Uterus (tissue), 4 donors: ENCODE measurements around the gene FILIP1L. TPM values are rescaled to one million over a fixed set of nuclear protein-coding genes. Genes with fewer than 3 reads are reported as not detected.

Experiments used
- DNase-seq, 2 donors: peaks; one replicate each; pipeline ENCODE4 v3.0.0-alpha.2; 2019 to 2020
- H3K27ac ChIP-seq, 2 donors: fragments of 200-600 bp; sonication (generic); 1 replicate in 1 of 2; 2 replicates in 1 of 2; pipeline ENCODE4 v1.5.1; 2016 to 2018
- H3K27me3 ChIP-seq, 2 donors: fragments of 200-600 bp; sonication (generic); one replicate each; pipeline ENCODE4 v1.5.1; 2018 to 2019; ENCODE audit warnings: control low read depth in 1 of 2
- H3K36me3 ChIP-seq, 2 donors: fragments of 200-600 bp; sonication (generic); one replicate each; pipeline ENCODE4 v1.5.1; 2019; ENCODE audit warnings: control low read depth in 1 of 2
- H3K4me1 ChIP-seq, 2 donors: fragments of 200-600 bp; sonication (generic); one replicate each; pipeline ENCODE4 v1.5.1; 2018 to 2019; ENCODE audit warnings: control low read depth in 1 of 2
- H3K4me3 ChIP-seq, 2 donors: fragments of 200-600 bp; sonication (generic); 1 replicate in 1 of 2; 2 replicates in 1 of 2; pipeline ENCODE4 v1.5.1; 2018 to 2019; ENCODE audit warnings: mild to moderate bottlenecking in 1 of 2
- H3K9me3 ChIP-seq, 2 donors: fragments of 200-600 bp; sonication (generic); one replicate each; pipeline ENCODE4 v1.5.1; 2019; ENCODE audit warnings: control low read depth in 1 of 2
- POLR2A ChIP-seq, 2 donors: fragments of 450-650 bp; IDR thresholded peaks; one replicate each; pipeline ENCODE4 v1.6.1; 2016; ENCODE audit warnings: antibody characterized with exemption in 2 of 2, mild to moderate bottlenecking in 1 of 2, moderate library complexity in 1 of 2
- intact Hi-C: fragments of 100-400 bp; cut with DNase I; formaldehyde crosslinking; loops from one replicate; pipeline ENCODE4 v1.15.1; 2023; ENCODE audit warnings: low total_unique reads
- total RNA-seq, 4 donors: library from RNA; depleted of rRNA in 3 of 4; stranded (reverse); fragments of >200 nt in 3 of 4; gene quantifications; one replicate each; pipeline versions ENCODE4 v1.1.0 to v1.2.4, GENCODE V29; 2014 to 2023
- TF ChIP-seq, protein P1 (sequence below), 4 experiments: fragments of 200-600 bp in 2 of 4; fragments of 450-650 bp in 2 of 4; sonication (generic) in 2 of 4; IDR thresholded peaks; one replicate each; pipeline ENCODE4 v1.5.1; 2016 to 2019; ENCODE audit warnings: antibody characterized with exemption in 4 of 4, mild to moderate bottlenecking in 2 of 4, moderate library complexity in 1 of 4
- donor health status: DM: yes; HTN: yes; CAD: no.

The FILIP1L gene
- total RNA-seq, 4 donors from 2014 or later, result 48.5 to 99.1 (median 66.3) TPM

DNA sequence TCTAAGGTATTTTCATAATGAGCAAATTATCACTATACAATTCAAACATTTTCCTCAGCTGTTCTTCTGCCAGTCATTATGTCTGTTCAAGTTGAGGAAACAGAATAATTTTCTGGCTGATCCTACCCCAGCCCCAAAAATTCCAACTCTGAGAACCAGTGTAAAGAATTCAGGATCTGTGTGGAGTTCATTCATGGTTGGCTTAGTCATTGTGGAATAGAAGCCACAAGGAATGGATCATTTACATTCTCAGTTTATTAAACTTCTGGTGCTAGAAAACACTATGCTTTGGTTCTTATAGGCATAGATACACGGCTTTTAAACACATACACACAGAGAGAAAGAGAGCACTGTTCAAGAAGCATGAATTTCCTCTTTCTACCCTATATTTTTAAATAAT, 162.0 kb downstream of the FILIP1L start:
- Histone ChIP-seq H3K4me1 (no peaks in the 10 kb centered on the region), H3K4me3 (no peak overlapping the region), H3K27ac (no peak overlapping the region), H3K9me3 (no peaks in the 10 kb centered on the region), H3K27me3 (no peaks in the 10 kb centered on the region), H3K36me3 (no peaks in the 10 kb centered on the region)
- TF ChIP-seq POLR2A (IDR thresholded peaks at IDR 0.05), result no peak
- TF ChIP-seq, protein P1, sequence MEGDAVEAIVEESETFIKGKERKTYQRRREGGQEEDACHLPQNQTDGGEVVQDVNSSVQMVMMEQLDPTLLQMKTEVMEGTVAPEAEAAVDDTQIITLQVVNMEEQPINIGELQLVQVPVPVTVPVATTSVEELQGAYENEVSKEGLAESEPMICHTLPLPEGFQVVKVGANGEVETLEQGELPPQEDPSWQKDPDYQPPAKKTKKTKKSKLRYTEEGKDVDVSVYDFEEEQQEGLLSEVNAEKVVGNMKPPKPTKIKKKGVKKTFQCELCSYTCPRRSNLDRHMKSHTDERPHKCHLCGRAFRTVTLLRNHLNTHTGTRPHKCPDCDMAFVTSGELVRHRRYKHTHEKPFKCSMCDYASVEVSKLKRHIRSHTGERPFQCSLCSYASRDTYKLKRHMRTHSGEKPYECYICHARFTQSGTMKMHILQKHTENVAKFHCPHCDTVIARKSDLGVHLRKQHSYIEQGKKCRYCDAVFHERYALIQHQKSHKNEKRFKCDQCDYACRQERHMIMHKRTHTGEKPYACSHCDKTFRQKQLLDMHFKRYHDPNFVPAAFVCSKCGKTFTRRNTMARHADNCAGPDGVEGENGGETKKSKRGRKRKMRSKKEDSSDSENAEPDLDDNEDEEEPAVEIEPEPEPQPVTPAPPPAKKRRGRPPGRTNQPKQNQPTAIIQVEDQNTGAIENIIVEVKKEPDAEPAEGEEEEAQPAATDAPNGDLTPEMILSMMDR (IDR thresholded peaks at IDR 0.05), result no peak
- DNase-seq, result no peak
- intact Hi-C loops, result no loop called here

DNA sequence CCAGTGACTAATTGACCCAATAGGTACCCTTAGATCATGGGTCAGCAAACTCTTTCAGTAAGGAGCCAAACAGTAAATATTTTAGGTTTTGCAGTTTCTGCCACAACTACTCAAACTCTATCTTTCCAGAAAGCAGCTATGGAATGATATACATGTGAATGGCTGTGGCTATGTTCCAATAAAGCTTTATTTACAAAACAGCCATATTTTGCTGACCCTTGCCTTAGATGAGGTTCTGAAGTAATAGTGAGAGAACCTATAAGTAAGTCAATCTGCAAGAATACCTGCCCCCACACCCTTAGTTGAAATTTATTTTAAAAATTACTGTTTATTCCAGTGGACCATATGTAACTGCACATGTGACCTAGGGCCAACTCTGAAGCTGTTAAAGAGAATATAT, 162.6 kb downstream of the FILIP1L start:
- no peaks in the 10 kb centered on the region for H3K27me3 ChIP-seq
- intact Hi-C loops, result no loop called here
- H3K9me3 ChIP-seq, result no peaks in the 10 kb centered on the region
- no peak overlapping the region for H3K27ac ChIP-seq
- H3K4me1 ChIP-seq, result no peaks in the 10 kb centered on the region
- H3K4me3 ChIP-seq, result no peak overlapping the region
- H3K36me3 ChIP-seq, result no peaks in the 10 kb centered on the region
- DNase-seq, result no peak
- TF ChIP-seq POLR2A (IDR thresholded peaks at IDR 0.05), result no peak
- TF ChIP-seq, protein P1 (IDR thresholded peaks at IDR 0.05), result no peak

DNA sequence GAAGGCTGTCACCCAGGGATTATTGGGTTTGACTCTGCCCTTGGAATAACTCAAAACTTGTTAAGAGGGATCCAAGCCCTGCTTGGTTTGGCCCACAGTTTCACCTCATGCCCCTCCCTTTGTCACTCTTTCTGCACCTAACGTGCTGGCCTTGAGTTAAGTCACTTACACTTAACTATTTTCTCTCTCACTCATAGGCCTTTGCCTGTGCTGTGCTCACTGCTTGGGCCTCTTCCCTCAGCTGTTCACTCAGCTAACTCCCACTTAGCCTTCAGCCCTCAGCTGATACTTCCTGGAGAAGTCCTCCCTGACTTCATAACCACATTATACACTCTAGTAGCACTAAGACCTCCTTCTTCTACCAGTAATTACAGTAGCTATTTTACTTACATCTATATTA, 163.4 kb downstream of the FILIP1L start:
- no peak for TF ChIP-seq POLR2A (IDR thresholded peaks at IDR 0.05)
- TF ChIP-seq, protein P1 (IDR thresholded peaks at IDR 0.05), result no peak
- DNase-seq, result no peak
- Histone ChIP-seq H3K36me3 (no peaks in the 10 kb centered on the region), H3K4me1 (peaks cover 0 to 3% of the 10 kb centered on the region in 2 donors), H3K27ac (no peak overlapping the region), H3K9me3 (no peaks in the 10 kb centered on the region), H3K4me3 (no peak overlapping the region), H3K27me3 (no peaks in the 10 kb centered on the region)
- intact Hi-C loops, result no loop called here

DNA sequence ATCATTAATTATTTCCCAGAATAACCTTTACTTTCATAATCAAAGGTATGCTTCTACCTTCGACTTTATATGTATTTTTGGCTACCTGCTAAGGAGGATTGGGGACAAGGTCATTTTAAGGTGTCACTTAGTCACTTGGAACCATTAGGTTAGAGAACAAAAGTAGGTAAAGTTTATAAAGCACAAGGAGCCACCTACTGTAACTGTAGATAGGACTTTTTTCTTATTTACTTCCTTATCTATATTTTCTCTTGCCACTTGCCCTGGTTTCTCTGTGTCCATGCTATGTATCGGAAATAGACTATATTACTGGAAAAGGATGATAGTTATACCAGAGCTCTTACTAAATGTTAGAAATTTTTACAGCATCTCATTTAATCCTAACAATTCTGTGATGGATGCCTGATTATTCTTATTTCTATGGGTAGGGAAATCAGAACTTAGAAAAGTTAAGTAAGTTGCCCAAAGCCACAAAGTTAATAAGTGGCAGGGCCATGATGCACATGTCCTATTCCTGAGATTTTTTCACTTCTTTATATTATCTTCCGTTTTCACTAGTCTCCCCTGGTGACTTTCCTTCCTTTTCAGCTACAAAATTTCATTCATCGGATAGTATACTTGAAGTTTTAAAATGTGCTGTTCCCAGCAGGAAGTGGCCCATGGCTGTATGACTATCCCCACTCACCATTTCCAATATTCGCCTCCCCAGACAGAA, 164.2 kb downstream of the FILIP1L start:
- H3K36me3 ChIP-seq, result no peaks in the 10 kb centered on the region
- TF ChIP-seq POLR2A (IDR thresholded peaks at IDR 0.05), result no peak
- TF ChIP-seq, protein P1 (IDR thresholded peaks at IDR 0.05), result no peak
- H3K4me3 ChIP-seq, result no peak overlapping the region
- H3K27me3 ChIP-seq, result no peaks in the 10 kb centered on the region
- intact Hi-C loops, result no loop called here
- DNase-seq, result no peak
- peaks cover 0 to 9% of the 10 kb centered on the region in 2 donors for H3K4me1 ChIP-seq
- H3K9me3 ChIP-seq, result no peaks in the 10 kb centered on the region
- H3K27ac ChIP-seq, result peak overlapping the region in 1 of 2 donors; percentile 53

DNA sequence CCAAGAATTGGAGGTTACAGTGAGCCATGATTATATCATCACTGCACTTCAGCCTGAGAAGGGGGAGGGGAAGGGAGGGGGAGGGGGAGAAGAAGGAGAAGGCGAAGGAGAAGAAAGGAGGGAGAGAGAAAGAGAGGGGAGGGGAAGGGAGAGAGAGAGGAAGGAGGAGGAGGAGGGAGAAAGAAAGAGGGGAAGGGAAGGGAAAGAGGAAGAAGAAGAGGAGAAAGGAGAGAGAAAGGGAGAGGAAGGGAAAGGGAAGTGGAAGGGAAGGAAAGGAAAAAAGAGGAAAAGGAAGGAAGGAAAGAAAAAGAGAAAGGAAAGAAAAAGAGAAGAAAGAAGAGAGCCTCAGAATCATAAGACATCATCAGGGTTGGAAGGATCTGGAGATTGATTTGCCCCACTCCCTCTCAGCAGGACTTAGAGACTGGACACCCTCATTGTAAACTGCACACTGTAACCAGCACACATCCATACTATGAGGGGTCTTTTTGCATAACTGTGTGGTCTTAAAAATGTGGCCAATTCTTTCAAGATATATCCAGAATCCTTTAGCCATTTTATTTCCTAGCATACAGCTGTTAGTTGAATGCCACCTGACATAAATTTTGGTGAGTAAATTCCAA, 165.7 kb downstream of the FILIP1L start:
- no peak for DNase-seq
- H3K27ac ChIP-seq, result peak overlapping the region; percentile 53 to 62
- no peaks in the 10 kb centered on the region for H3K9me3 ChIP-seq
- intact Hi-C loops, result no loop called here
- no peaks in the 10 kb centered on the region for H3K36me3 ChIP-seq
- H3K4me1 ChIP-seq, result peaks cover 0 to 13% of the 10 kb centered on the region in 2 donors
- H3K27me3 ChIP-seq, result no peaks in the 10 kb centered on the region
- no peak overlapping the region for H3K4me3 ChIP-seq
- TF ChIP-seq, protein P1 (IDR thresholded peaks at IDR 0.05), result no peak
- TF ChIP-seq POLR2A (IDR thresholded peaks at IDR 0.05), result no peak
